B cell (primary cell): ENCODE measurements around the gene WARS2. TPM values are rescaled to one million over a fixed set of nuclear protein-coding genes. Genes with fewer than 3 reads are reported as not detected.
"Not testable (repeated sequence)": the region's sequence is repeated elsewhere in the genome, so short reads cannot be mapped to it uniquely, and the experiment has no call there.

Experiments
- ATAC-seq: fragments of 200-7000 bp; cut with Tn5 transposase; one replicate; pipeline ENCODE4 v1.10.0; 2021; ENCODE audit warnings: low read depth, mild to moderate bottlenecking, moderate number of reproducible peaks, moderate library complexity
- CTCF ChIA-PET: fragments of 350-600 bp; sonication (Branson Sonifier 250); formaldehyde crosslinking; loops from one replicate; lab custom pipeline; 2021; ENCODE audit warnings: antibody characterized with exemption, inconsistent platforms; lab: Charles Lee
- POLR2A ChIA-PET: fragments of 350-600 bp; sonication (Branson Sonifier 250); formaldehyde crosslinking; loops from one replicate; lab custom pipeline; 2021; ENCODE audit warnings: antibody characterized with exemption; lab: Charles Lee
- DNase-seq: peaks from one replicate; pipeline ENCODE4 v3.0.0; 2013
- H2AFZ ChIP-seq: 2 replicates; pipeline ENCODE4 v1.6.1; 2012; ENCODE audit warnings: mild to moderate bottlenecking, low read depth, low read length; ENCODE audit not compliant: insufficient read depth, poor library complexity, severe bottlenecking
- H3K27ac ChIP-seq, 2 donors: 1 replicate in 1 of 2; 2 replicates in 1 of 2; pipeline ENCODE4 v1.5.1; 2012 to 2013; ENCODE audit warnings: low read length in 2 of 2, mild to moderate bottlenecking in 2 of 2, moderate library complexity in 1 of 2
- H3K27me3 ChIP-seq, 4 experiments: fragments of 200-600 bp in 1 of 4; sonication (generic) in 1 of 4; replicated peaks in 1 of 4; 1 replicate in 2 of 4; 2 replicates in 2 of 4; pipeline versions ENCODE4 v1.6.1 to v1.7.0; 2013 to 2016; ENCODE audit warnings: low read length in 3 of 4, mild to moderate bottlenecking in 2 of 4, mixed read lengths in 1 of 4, moderate library complexity in 1 of 4; ENCODE audit not compliant: insufficient read depth in 4 of 4, control insufficient read depth in 3 of 4; ENCODE audit errors: control extremely low read depth in 1 of 4
- H3K36me3 ChIP-seq, 2 experiments: replicated peaks in 1 of 2; 1 replicate in 1 of 2; 2 replicates in 1 of 2; pipeline versions ENCODE4 v1.6.1 to v1.7.1; 2013; ENCODE audit warnings: low read length in 1 of 2; ENCODE audit not compliant: insufficient read depth in 2 of 2, control insufficient read depth in 1 of 2; ENCODE audit errors: control extremely low read depth in 1 of 2, extremely low read depth in 1 of 2
- H3K4me1 ChIP-seq, 2 donors: fragments of 200-600 bp in 1 of 2; sonication (generic) in 1 of 2; 1 replicate in 1 of 2; 2 replicates in 1 of 2; pipeline versions ENCODE4 v1.5.1 to v1.6.1; 2013 to 2017; ENCODE audit warnings: low read length in 2 of 2; ENCODE audit not compliant: control insufficient read depth in 2 of 2, insufficient read depth in 2 of 2
- H3K4me2 ChIP-seq: replicated peaks from 2 replicates; pipeline ENCODE3; 2012; ENCODE audit warnings: mild to moderate bottlenecking, low read depth, low read length; ENCODE audit not compliant: poor library complexity, severe bottlenecking
- H3K4me3 ChIP-seq, 5 experiments: fragments of 200-600 bp in 1 of 5; sonication (generic) in 1 of 5; 1 replicate in 3 of 5; 2 replicates in 2 of 5; pipeline versions ENCODE4 v1.5.1 to v1.7.0; 2011 to 2016; ENCODE audit warnings: low read length in 4 of 5, mild to moderate bottlenecking in 4 of 5, low read depth in 2 of 5, control low read depth in 1 of 5, moderate library complexity in 1 of 5; ENCODE audit not compliant: insufficient read depth in 1 of 5; ENCODE audit errors: control extremely low read depth in 1 of 5, extremely low read depth in 1 of 5
- H3K79me2 ChIP-seq: fragments of 200-600 bp; sonication (generic); one replicate; pipeline ENCODE4 v1.6.0; 2016; ENCODE audit warnings: low read length; ENCODE audit not compliant: control insufficient read depth, insufficient read depth
- H3K9ac ChIP-seq: fragments of 200-600 bp; sonication (generic); 2 replicates; pipeline ENCODE4 v1.6.1; 2017; ENCODE audit warnings: mild to moderate bottlenecking, low read length, moderate library complexity
- H3K9me3 ChIP-seq, 3 donors: one replicate each; pipeline versions ENCODE4 v1.6.1 to v1.7.1; 2013; ENCODE audit warnings: low read length in 2 of 3; ENCODE audit not compliant: control insufficient read depth in 2 of 3, insufficient read depth in 1 of 3; ENCODE audit errors: control extremely low read depth in 1 of 3
- H4K20me1 ChIP-seq: 2 replicates; pipeline ENCODE4 v1.6.0; 2012; ENCODE audit warnings: mild to moderate bottlenecking, low read length; ENCODE audit not compliant: insufficient read depth, control insufficient read depth, poor library complexity, severe bottlenecking
- H3K27ac Mint-ChIP-seq: one replicate; pipeline ENCODE4 v1.8.0; 2021; ENCODE audit warnings: mixed read lengths
- H3K27me3 Mint-ChIP-seq: one replicate; pipeline ENCODE4 v1.8.0; 2021; ENCODE audit warnings: mixed read lengths
- H3K4me1 Mint-ChIP-seq: one replicate; pipeline ENCODE4 v1.8.0; 2021; ENCODE audit warnings: mixed read lengths
- H3K4me3 Mint-ChIP-seq: one replicate; pipeline ENCODE4 v1.8.0; 2021; ENCODE audit warnings: mixed read lengths
- H3K9me3 Mint-ChIP-seq: one replicate; pipeline ENCODE4 v1.8.0; 2022; ENCODE audit warnings: mixed read lengths; ENCODE audit not compliant: insufficient read depth
- EZH2 ChIP-seq: IDR thresholded peaks from 2 replicates; pipeline ENCODE4 v1.6.1; 2012; ENCODE audit warnings: borderline replicate concordance, low read depth, mild to moderate bottlenecking, moderate library complexity, low read length; ENCODE audit not compliant: insufficient read depth, poor library complexity, severe bottlenecking
- WGBS: methylation state at CpG from one replicate; pipeline ENCODE4 v1.1.5; 2013; ENCODE audit warnings: missing lambda C conversion rate; ENCODE audit not compliant: insufficient coverage; 5-methylcytosine and 5-hydroxymethylcytosine counted together
- intact Hi-C: fragments of 100-400 bp; cut with micrococcal nuclease; formaldehyde crosslinking; loops from one replicate; pipeline ENCODE4 v1.10.0; 2022
- polyA plus RNA-seq: library from polyadenylated mRNA; depleted of rRNA; stranded (reverse); fragments of >200 nt; gene quantifications from 2 replicates; pipeline ENCODE4 v1.2.3, GENCODE V29; 2012
- total RNA-seq, 2 donors: library from RNA; stranded (reverse); fragments of 120-200 nt in 1 of 2; gene quantifications; 1 replicate in 1 of 2; 2 replicates in 1 of 2; pipeline versions ENCODE4 v1.2.3 to v1.2.4, GENCODE V29; 2013 to 2022
- TF ChIP-seq, protein P1 (sequence below): fragments of 200-600 bp; IDR thresholded peaks from one replicate; pipeline ENCODE4 v1.8.0; 2022; ENCODE audit warnings: antibody characterized with exemption, mild to moderate bottlenecking

Gene WARS2
- total and polyA plus RNA-seq, 2 donors (not counting 1 experiment from before 2014, with no cell fraction given), result 4.2 to 14.3 TPM

DNA sequence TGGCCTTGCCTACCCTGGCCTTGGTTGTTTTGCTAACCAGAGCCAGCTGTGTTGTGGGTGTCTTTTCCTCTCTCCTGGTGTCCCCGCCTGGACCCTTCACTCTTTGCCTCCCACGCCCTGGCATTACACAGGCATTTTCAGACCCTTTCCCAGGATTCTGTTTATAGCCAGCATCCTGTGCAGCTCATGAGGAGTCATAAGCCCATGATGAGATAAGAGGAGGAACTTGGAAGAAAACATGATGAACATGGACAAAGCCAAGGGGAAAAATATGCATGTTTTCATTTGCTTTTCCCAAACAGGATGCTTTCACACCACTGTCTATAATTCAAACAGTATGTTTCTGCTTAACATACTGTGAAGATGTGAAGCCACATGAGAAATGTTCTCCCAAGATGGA is 18.7 kb upstream of the WARS2 start:
- intact Hi-C loops, result no loop called here
- Histone ChIP-seq H4K20me1 (no peaks in the 10 kb centered on the region), H3K4me2 (no peak overlapping the region), H3K27me3 (no peaks in the 10 kb centered on the region), H3K27ac (no peak overlapping the region), H3K9ac (no peak overlapping the region), H3K4me1 (no peaks in the 10 kb centered on the region), H3K9me3 (no peaks in the 10 kb centered on the region), H3K36me3 (peaks cover 11 to 42% of the 10 kb centered on the region in 2 experiments), H3K4me3 (no peak overlapping the region), H2AFZ (no peak overlapping the region), H3K79me2 (peaks cover 8% of the 10 kb centered on the region)
- H3K4me3 Mint-ChIP-seq, result no peak overlapping the region
- no peaks in the 10 kb centered on the region for H3K27me3 Mint-ChIP-seq
- H3K27ac Mint-ChIP-seq, result no peak overlapping the region
- 100% methylated on average over 1 of the region's 2 CpGs for WGBS
- POLR2A ChIA-PET, result interaction anchor here (0.6 kb wide), 1 partner anchor 9 kb away, joined by 3 read pairs; no protein-coding TSS in a partner anchor
- peaks cover 3% of the 10 kb centered on the region for H3K9me3 Mint-ChIP-seq
- ATAC-seq, result no peak
- H3K4me1 Mint-ChIP-seq, result peaks cover 7% of the 10 kb centered on the region
- CTCF ChIA-PET, result no interaction called here
- DNase-seq, result no peak
- TF ChIP-seq EZH2, result no peak
- TF ChIP-seq, protein P1, sequence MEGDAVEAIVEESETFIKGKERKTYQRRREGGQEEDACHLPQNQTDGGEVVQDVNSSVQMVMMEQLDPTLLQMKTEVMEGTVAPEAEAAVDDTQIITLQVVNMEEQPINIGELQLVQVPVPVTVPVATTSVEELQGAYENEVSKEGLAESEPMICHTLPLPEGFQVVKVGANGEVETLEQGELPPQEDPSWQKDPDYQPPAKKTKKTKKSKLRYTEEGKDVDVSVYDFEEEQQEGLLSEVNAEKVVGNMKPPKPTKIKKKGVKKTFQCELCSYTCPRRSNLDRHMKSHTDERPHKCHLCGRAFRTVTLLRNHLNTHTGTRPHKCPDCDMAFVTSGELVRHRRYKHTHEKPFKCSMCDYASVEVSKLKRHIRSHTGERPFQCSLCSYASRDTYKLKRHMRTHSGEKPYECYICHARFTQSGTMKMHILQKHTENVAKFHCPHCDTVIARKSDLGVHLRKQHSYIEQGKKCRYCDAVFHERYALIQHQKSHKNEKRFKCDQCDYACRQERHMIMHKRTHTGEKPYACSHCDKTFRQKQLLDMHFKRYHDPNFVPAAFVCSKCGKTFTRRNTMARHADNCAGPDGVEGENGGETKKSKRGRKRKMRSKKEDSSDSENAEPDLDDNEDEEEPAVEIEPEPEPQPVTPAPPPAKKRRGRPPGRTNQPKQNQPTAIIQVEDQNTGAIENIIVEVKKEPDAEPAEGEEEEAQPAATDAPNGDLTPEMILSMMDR, result no peak

DNA sequence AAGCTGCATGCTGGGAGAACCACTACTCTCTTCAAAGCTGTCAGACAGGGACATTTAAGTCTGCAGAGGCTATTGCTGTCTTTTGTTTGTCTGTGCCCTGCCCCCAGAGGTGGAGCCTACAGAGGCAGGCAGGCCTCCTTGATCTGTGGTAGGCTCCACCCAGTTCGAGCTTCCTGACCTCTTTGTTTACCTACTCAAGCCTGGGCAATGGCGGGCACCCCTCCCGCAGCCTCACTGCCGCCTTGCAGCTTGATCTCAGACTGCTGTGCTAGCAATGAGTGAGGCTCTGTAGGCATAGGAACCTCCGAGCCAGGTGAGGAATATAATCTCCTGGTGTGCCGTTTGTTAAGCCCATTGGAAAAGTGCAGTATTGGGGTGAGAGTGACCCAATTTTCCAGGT is 16.3 kb upstream of the WARS2 start:
- H3K4me1 Mint-ChIP-seq, POLR2A ChIA-PET, H3K27ac ChIP-seq, intact Hi-C loops, H3K79me2 ChIP-seq, DNase-seq, H3K27me3 ChIP-seq, H3K4me2 ChIP-seq, H3K4me3 ChIP-seq, H3K4me1 ChIP-seq, H3K9ac ChIP-seq, ATAC-seq, H3K9me3 ChIP-seq, H2AFZ ChIP-seq, H3K27ac Mint-ChIP-seq, H3K9me3 Mint-ChIP-seq, H4K20me1 ChIP-seq, H3K27me3 Mint-ChIP-seq, H3K4me3 Mint-ChIP-seq, CTCF ChIA-PET: not testable (repeated sequence)
- 95% methylated on average over 5 of the region's 6 CpGs for WGBS
- H3K36me3 ChIP-seq, result peaks cover 10 to 24% of the 10 kb centered on the region in 2 experiments

DNA sequence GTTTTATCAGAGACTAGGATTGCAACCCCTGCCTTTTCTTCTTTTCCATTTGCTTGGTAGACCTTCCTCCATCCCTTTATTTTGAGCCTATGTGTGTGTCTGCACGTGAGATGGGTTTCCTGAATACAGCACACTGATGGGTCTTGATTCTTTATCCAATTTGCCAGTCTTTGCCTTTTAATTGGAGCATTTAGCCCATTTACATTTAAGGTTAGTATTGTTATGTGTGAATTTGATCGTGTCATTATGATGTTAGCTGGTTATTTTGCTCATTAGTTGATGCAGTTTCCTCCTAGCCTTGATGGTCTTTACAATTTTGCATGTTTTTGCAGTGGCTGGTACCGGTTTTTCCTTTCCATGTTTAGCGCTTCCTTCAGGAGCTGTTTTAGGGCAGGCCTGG is 14.6 kb upstream of the WARS2 start:
- H3K27me3 ChIP-seq, H3K4me1 ChIP-seq, H3K27ac ChIP-seq, H2AFZ ChIP-seq, H3K79me2 ChIP-seq, H3K4me3 Mint-ChIP-seq, ATAC-seq, intact Hi-C loops, POLR2A ChIA-PET, H3K9me3 Mint-ChIP-seq, DNase-seq, H3K27me3 Mint-ChIP-seq, H3K9me3 ChIP-seq, H3K4me2 ChIP-seq, H3K27ac Mint-ChIP-seq, H3K4me1 Mint-ChIP-seq, H3K9ac ChIP-seq, CTCF ChIA-PET, H4K20me1 ChIP-seq, H3K4me3 ChIP-seq: not testable (repeated sequence)
- peaks cover 7 to 21% of the 10 kb centered on the region in 2 experiments for H3K36me3 ChIP-seq
- no CpG with 5 or more reads among the region's 4 CpGs for WGBS
